Measurements from ENCODE around the gene ADCY3. TPM values are rescaled to one million over a fixed set of nuclear protein-coding genes. Genes with fewer than 3 reads are reported as not detected.

ADCY3 gene
- total RNA-seq, 2 experiments from 2014 or later: 52.9 to 62.7 TPM

GRCh38 chr2:24822049-24822706 lies 97.9 kb downstream of the ADCY3 start:
- H3K36me3 Mint-ChIP-seq (ENCODE audit: low read depth): peaks cover 68% of the 10 kb centered on the region
- no peak for DNase-seq
- ChIA-PET CTCF (interaction anchor here (0.5 to 2.0 kb wide), 2 partner anchors 412 to 1311 kb away, joined by 3 to 8 read pairs; no protein-coding TSS in a partner anchor), POLR2A (interaction anchor here (1.0 kb wide), 1 partner anchor 60 kb away, joined by 3 read pairs; no protein-coding TSS in a partner anchor)
- no peak for ATAC-seq
- H3K4me3 Mint-ChIP-seq: no peak overlapping the region
- no peaks in the 10 kb centered on the region for H3K27me3 Mint-ChIP-seq (ENCODE audit: low read depth)
- H3K4me1 Mint-ChIP-seq (ENCODE audit: low read depth): peaks cover 14% of the 10 kb centered on the region
- H3K9me3 Mint-ChIP-seq (ENCODE audit: insufficient read depth): no peaks in the 10 kb centered on the region
- H3K27ac Mint-ChIP-seq: peak overlapping the region; percentile 1

GRCh38 chr2:24821433-24821891 lies 98.6 kb downstream of the ADCY3 start:
- Mint-ChIP-seq H3K4me3 (no peak overlapping the region), H3K4me1 (ENCODE audit: low read depth) (peaks cover 10% of the 10 kb centered on the region), H3K27me3 (ENCODE audit: low read depth) (no peaks in the 10 kb centered on the region), H3K36me3 (ENCODE audit: low read depth) (peaks cover 74% of the 10 kb centered on the region), H3K27ac (peak overlapping the region; percentile 1), H3K9me3 (ENCODE audit: insufficient read depth) (no peaks in the 10 kb centered on the region)
- no peak for ATAC-seq
- CTCF ChIA-PET: interaction anchor here (2.0 kb wide), 1 partner anchor 411 kb away, joined by 8 read pairs; no protein-coding TSS in a partner anchor
- POLR2A ChIA-PET: interaction anchor here (1.0 kb wide), 1 partner anchor 59 kb away, joined by 3 read pairs; no protein-coding TSS in a partner anchor
- DNase-seq: no peak

- ChIA-PET CTCF (interaction anchor here (2.0 kb wide), 1 partner anchor 410 kb away, joined by 8 read pairs; no protein-coding TSS in a partner anchor), POLR2A (no interaction called here)
- DNase-seq (no peak), ATAC-seq (no peak)
- H3K4me3 Mint-ChIP-seq: no peak overlapping the region
- H3K27ac Mint-ChIP-seq: no peak overlapping the region
- no peaks in the 10 kb centered on the region for H3K27me3 Mint-ChIP-seq (ENCODE audit: low read depth)
- peaks cover 4% of the 10 kb centered on the region for H3K4me1 Mint-ChIP-seq (ENCODE audit: low read depth)
- no peaks in the 10 kb centered on the region for H3K9me3 Mint-ChIP-seq (ENCODE audit: insufficient read depth)
- peaks cover 75% of the 10 kb centered on the region for H3K36me3 Mint-ChIP-seq (ENCODE audit: low read depth)
Observed at GRCh38 chr2:24820598-24821432, 99.2 kb downstream of the ADCY3 start.

- Mint-ChIP-seq H3K27me3 (ENCODE audit: low read depth) (no peaks in the 10 kb centered on the region), H3K4me3 (no peak overlapping the region), H3K9me3 (ENCODE audit: insufficient read depth) (no peaks in the 10 kb centered on the region), H3K36me3 (ENCODE audit: low read depth) (peaks cover 77% of the 10 kb centered on the region), H3K4me1 (ENCODE audit: low read depth) (peaks cover 3% of the 10 kb centered on the region), H3K27ac (peak overlapping the region; percentile 34)
- ChIA-PET CTCF (interaction anchor here (1.0 kb wide), 1 partner anchor 207 kb away, joined by 3 read pairs; no protein-coding TSS in a partner anchor), POLR2A (no interaction called here)
- no peak for DNase-seq
- no peak for ATAC-seq
Observed at GRCh38 chr2:24820175-24820513, 99.9 kb downstream of the ADCY3 start.

GRCh38 chr2:24819442-24820174 lies 100.4 kb downstream of the ADCY3 start:
- H3K27ac Mint-ChIP-seq: no peak overlapping the region
- no peaks in the 10 kb centered on the region for H3K27me3 Mint-ChIP-seq (ENCODE audit: low read depth)
- H3K4me1 Mint-ChIP-seq (ENCODE audit: low read depth): peaks cover 3% of the 10 kb centered on the region
- no peak overlapping the region for H3K4me3 Mint-ChIP-seq
- ChIA-PET POLR2A (no interaction called here), CTCF (interaction anchor here (0.9 to 1.0 kb wide), 3 partner anchors 8 to 409 kb away, joined by 3 to 4 read pairs (median 4); no protein-coding TSS in a partner anchor)
- peaks cover 75% of the 10 kb centered on the region for H3K36me3 Mint-ChIP-seq (ENCODE audit: low read depth)
- ATAC-seq (no peak), DNase-seq (peak; percentile 18)
- H3K9me3 Mint-ChIP-seq (ENCODE audit: insufficient read depth): no peaks in the 10 kb centered on the region

- Mint-ChIP-seq H3K27me3 (ENCODE audit: low read depth) (no peaks in the 10 kb centered on the region), H3K36me3 (ENCODE audit: low read depth) (peaks cover 74% of the 10 kb centered on the region), H3K4me3 (no peak overlapping the region), H3K9me3 (ENCODE audit: insufficient read depth) (no peaks in the 10 kb centered on the region), H3K4me1 (ENCODE audit: low read depth) (peaks cover 8% of the 10 kb centered on the region), H3K27ac (no peak overlapping the region)
- ChIA-PET POLR2A (no interaction called here), CTCF (interaction anchor here (0.9 to 1.3 kb wide), 3 partner anchors 9 to 26 kb away, joined by 3 to 6 read pairs (median 4); partner anchors contain the start of genes CENPO and PTRHD1)
- ATAC-seq: no peak
- DNase-seq: peak; percentile 17
Observed at GRCh38 chr2:24818721-24819167, 101.3 kb downstream of the ADCY3 start.

- Mint-ChIP-seq H3K36me3 (ENCODE audit: low read depth) (peaks cover 75% of the 10 kb centered on the region), H3K27ac (no peak overlapping the region), H3K9me3 (ENCODE audit: insufficient read depth) (no peaks in the 10 kb centered on the region), H3K4me1 (ENCODE audit: low read depth) (peaks cover 8% of the 10 kb centered on the region), H3K4me3 (no peak overlapping the region), H3K27me3 (ENCODE audit: low read depth) (no peaks in the 10 kb centered on the region)
- POLR2A ChIA-PET: no interaction called here
- ATAC-seq (no peak), DNase-seq (no peak)
- CTCF ChIA-PET: no interaction called here
Observed at GRCh38 chr2:24816884-24817283, 103.2 kb downstream of the ADCY3 start.

- ATAC-seq: no peak
- peak; percentile 12 for DNase-seq
- Mint-ChIP-seq H3K4me3 (no peak overlapping the region), H3K27ac (no peak overlapping the region), H3K9me3 (ENCODE audit: insufficient read depth) (no peaks in the 10 kb centered on the region), H3K4me1 (ENCODE audit: low read depth) (peaks cover 8% of the 10 kb centered on the region), H3K36me3 (ENCODE audit: low read depth) (peaks cover 76% of the 10 kb centered on the region), H3K27me3 (ENCODE audit: low read depth) (no peaks in the 10 kb centered on the region)
- ChIA-PET POLR2A (no interaction called here), CTCF (interaction anchor here (0.7 kb wide), 1 partner anchor 12 kb away, joined by 3 read pairs; no protein-coding TSS in a partner anchor)
Observed at GRCh38 chr2:24816404-24816803, 103.6 kb downstream of the ADCY3 start.

GRCh38 chr2:24815171-24815570 lies 104.9 kb downstream of the ADCY3 start:
- ChIA-PET CTCF (interaction anchor here (0.9 to 4.3 kb wide), 3 partner anchors 12 to 406 kb away, joined by 3 to 13 read pairs (median 5); no protein-coding TSS in a partner anchor), POLR2A (interaction anchor here (0.6 kb wide), 1 partner anchor 549 kb away, joined by 3 read pairs; no protein-coding TSS in a partner anchor)
- Mint-ChIP-seq H3K4me1 (ENCODE audit: low read depth) (peaks cover 8% of the 10 kb centered on the region), H3K9me3 (ENCODE audit: insufficient read depth) (no peaks in the 10 kb centered on the region), H3K4me3 (no peak overlapping the region), H3K36me3 (ENCODE audit: low read depth) (peaks cover 69% of the 10 kb centered on the region), H3K27ac (no peak overlapping the region), H3K27me3 (ENCODE audit: low read depth) (no peaks in the 10 kb centered on the region)
- no peak for ATAC-seq
- peak; percentile 17 for DNase-seq

- Mint-ChIP-seq H3K4me1 (ENCODE audit: low read depth) (peaks cover 8% of the 10 kb centered on the region), H3K27me3 (ENCODE audit: low read depth) (no peaks in the 10 kb centered on the region), H3K27ac (no peak overlapping the region), H3K36me3 (ENCODE audit: low read depth) (peaks cover 68% of the 10 kb centered on the region), H3K4me3 (no peak overlapping the region), H3K9me3 (ENCODE audit: insufficient read depth) (no peaks in the 10 kb centered on the region)
- CTCF ChIA-PET: interaction anchor here (1.1 to 4.3 kb wide), 3 partner anchors 12 to 405 kb away, joined by 5 to 13 read pairs (median 5); no protein-coding TSS in a partner anchor
- POLR2A ChIA-PET: interaction anchor here (1.5 kb wide), 1 partner anchor 22 kb away, joined by 4 read pairs; the partner anchor contains the start of genes CENPO and PTRHD1
- ATAC-seq (no peak), DNase-seq (peak; percentile 13)
Observed at GRCh38 chr2:24814516-24814915, 105.5 kb downstream of the ADCY3 start.

GRCh38 chr2:24813691-24814137 lies 106.3 kb downstream of the ADCY3 start:
- POLR2A ChIA-PET: interaction anchor here (1.5 kb wide), 1 partner anchor 21 kb away, joined by 4 read pairs; the partner anchor contains the start of genes CENPO and PTRHD1
- CTCF ChIA-PET: interaction anchor here (0.9 to 4.3 kb wide), 4 partner anchors 11 to 22 kb away, joined by 3 to 13 read pairs (median 4); no protein-coding TSS in a partner anchor
- H3K9me3 Mint-ChIP-seq (ENCODE audit: insufficient read depth): no peaks in the 10 kb centered on the region
- no peak overlapping the region for H3K4me3 Mint-ChIP-seq
- peaks cover 13% of the 10 kb centered on the region for H3K4me1 Mint-ChIP-seq (ENCODE audit: low read depth)
- DNase-seq (no peak), ATAC-seq (no peak)
- peaks cover 66% of the 10 kb centered on the region for H3K36me3 Mint-ChIP-seq (ENCODE audit: low read depth)
- H3K27ac Mint-ChIP-seq: no peak overlapping the region
- H3K27me3 Mint-ChIP-seq (ENCODE audit: low read depth): no peaks in the 10 kb centered on the region
